HCT116 (cell line): ENCODE data around the gene TMCC1. TPM values are rescaled to one million over a fixed set of nuclear protein-coding genes. Genes with fewer than 3 reads are reported as not detected.

Experiments used
- ATAC-seq: fragments of 200-7000 bp; cut with Tn5 transposase; 2 replicates; pipeline ENCODE4 v1.9.1; 2020; ENCODE audit warnings: mild to moderate bottlenecking, moderate library complexity
- BruUV-seq: library from RNA; stranded (reverse); fragments of 400-500 nt; replicated peaks from 2 replicates; lab custom pipeline; 2021; lab: Mats Ljungman, UMichigan
- CTCF ChIA-PET: fragments of 300-600 bp; sonication (Branson Sonifier 250); formaldehyde crosslinking; loops from one replicate; lab custom pipeline; 2021; ENCODE audit warnings: antibody characterized with exemption; lab: Charles Lee
- POLR2A ChIA-PET: fragments of 300-600, 350-600 bp; sonication (Branson Sonifier 250); formaldehyde crosslinking; loops from one replicate; lab custom pipeline; 2021; ENCODE audit warnings: antibody characterized with exemption; lab: Charles Lee
- RAD21 ChIA-PET, 2 experiments: fragments of 300-600 bp; sonication (Branson Sonifier 250); formaldehyde crosslinking; loops; one replicate each; lab custom pipeline; 2023; ENCODE audit warnings: low total read pairs in 2 of 2; ENCODE audit not compliant: uncharacterized antibody in 2 of 2, unreplicated experiment in 2 of 2, low non-redundant PET in 1 of 2; lab: Charles Lee
- DNase-seq: peaks from one replicate; pipeline ENCODE4 v3.0.0-alpha.2; 2010; ENCODE audit warnings: low read depth, low spot score
- H2AFZ ChIP-seq: fragments of 200-600 bp; shearing (Covaris generic), sonication (generic); 2 replicates; pipeline ENCODE4 v1.6.1; 2017; ENCODE audit warnings: low read depth, mixed run types, mixed read lengths, antibody characterized with exemption, low read length; ENCODE audit not compliant: poor library complexity, severe bottlenecking
- H3K27ac ChIP-seq: 2 replicates; pipeline ENCODE4 v1.5.1; 2012; ENCODE audit warnings: low read depth, low read length
- H3K27me3 ChIP-seq: fragments of 200-600 bp; sonication (generic); 2 replicates; pipeline ENCODE4 v1.6.1; 2016; ENCODE audit warnings: mixed run types, low read length, mixed read lengths; ENCODE audit not compliant: insufficient read depth
- H3K36me3 ChIP-seq, 2 experiments: fragments of 200-500 bp in 1 of 2; fragments of 200-600 bp in 1 of 2; sonication (Bioruptor generic) in 1 of 2; sonication (generic) in 1 of 2; 2 replicates each; pipeline versions ENCODE4 v1.5.1 to v1.6.1; 2014 to 2016; ENCODE audit warnings: low read length in 2 of 2, inconsistent platforms in 1 of 2, mixed read lengths in 1 of 2, mixed run types in 1 of 2; ENCODE audit not compliant: insufficient read depth in 2 of 2, control insufficient read depth in 1 of 2
- H3K4me1 ChIP-seq, 2 experiments: fragments of 200-600 bp in 1 of 2; sonication (generic) in 1 of 2; 2 replicates each; pipeline versions ENCODE4 v1.5.1 to v1.6.1; 2012 to 2017; ENCODE audit warnings: low read length in 2 of 2, inconsistent platforms in 1 of 2, mild to moderate bottlenecking in 1 of 2, mixed read lengths in 1 of 2, mixed run types in 1 of 2, moderate library complexity in 1 of 2; ENCODE audit not compliant: insufficient read depth in 2 of 2, control insufficient read depth in 1 of 2
- H3K4me2 ChIP-seq: fragments of 200-600 bp; sonication (generic); 2 replicates; pipeline ENCODE4 v1.6.1; 2017; ENCODE audit warnings: mixed run types, low read length, mixed read lengths
- H3K4me3 ChIP-seq, 2 experiments: fragments of 200-600 bp in 1 of 2; sonication (generic) in 1 of 2; replicated peaks in 1 of 2; 2 replicates each; pipeline ENCODE4 v1.5.1; 2011 to 2016; ENCODE audit warnings: low read length in 2 of 2, control low read depth in 1 of 2, low read depth in 1 of 2, mild to moderate bottlenecking in 1 of 2, mixed read lengths in 1 of 2, mixed run types in 1 of 2
- H3K79me2 ChIP-seq: fragments of 200-600 bp; sonication (generic); 2 replicates; pipeline ENCODE4 v1.6.1; 2017; ENCODE audit warnings: mild to moderate bottlenecking, mixed run types, low read length, moderate library complexity, mixed read lengths; ENCODE audit not compliant: insufficient read depth
- H3K9ac ChIP-seq: fragments of 200-600 bp; sonication (generic); 2 replicates; pipeline ENCODE4 v1.6.1; 2016; ENCODE audit warnings: low read length, mixed read lengths
- H3K9me2 ChIP-seq: fragments of 200-600 bp; sonication (generic), shearing (Covaris generic); 2 replicates; pipeline ENCODE4 v1.6.1; 2017; ENCODE audit warnings: mixed run types, mild to moderate bottlenecking, moderate library complexity; ENCODE audit not compliant: insufficient read depth
- H3K9me3 ChIP-seq, 2 experiments: fragments of 200-500 bp in 1 of 2; fragments of 200-600 bp in 1 of 2; sonication (Bioruptor generic) in 1 of 2; sonication (generic) in 1 of 2; 2 replicates each; pipeline ENCODE4 v1.6.1; 2014 to 2017; ENCODE audit warnings: low read length in 2 of 2, mixed read lengths in 2 of 2, inconsistent platforms in 1 of 2, low read depth in 1 of 2, mild to moderate bottlenecking in 1 of 2, mixed run types in 1 of 2, moderate library complexity in 1 of 2; ENCODE audit not compliant: control insufficient read depth in 1 of 2, insufficient read depth in 1 of 2
- H4K20me1 ChIP-seq: fragments of 200-600 bp; sonication (generic), shearing (Covaris generic); 2 replicates; pipeline ENCODE4 v1.6.1; 2017; ENCODE audit warnings: mixed run types, mild to moderate bottlenecking, moderate library complexity; ENCODE audit not compliant: insufficient read depth
- ATF3 ChIP-seq: IDR thresholded peaks from 2 replicates; pipeline ENCODE4 v1.6.1; 2012
- CBX3 ChIP-seq: IDR thresholded peaks from 2 replicates; pipeline ENCODE4 v1.6.1; 2012; ENCODE audit warnings: low read depth
- CEBPB ChIP-seq: IDR thresholded peaks from 2 replicates; pipeline ENCODE4 v1.6.1; 2012; ENCODE audit warnings: low read depth
- CTCF ChIP-seq, 3 experiments: fragments of 200-600 bp in 1 of 3; sonication (generic) in 1 of 3; IDR thresholded peaks in 2 of 3; conservative IDR thresholded peaks in 1 of 3; 2 replicates each; pipeline ENCODE4 v1.5.1; 2012 to 2017; ENCODE audit warnings: low read depth in 2 of 3, low read length in 2 of 3, antibody characterized with exemption in 1 of 3, borderline replicate concordance in 1 of 3, control low read depth in 1 of 3, mild to moderate bottlenecking in 1 of 3, mixed read lengths in 1 of 3, mixed run types in 1 of 3, moderate library complexity in 1 of 3; ENCODE audit not compliant: insufficient read depth in 1 of 3
- EGR1 ChIP-seq: IDR thresholded peaks from 2 replicates; pipeline ENCODE4 v1.6.1; 2012; ENCODE audit warnings: low read depth
- ELF1 ChIP-seq: IDR thresholded peaks from 2 replicates; pipeline ENCODE4 v1.6.1; 2012; ENCODE audit warnings: low read depth, borderline replicate concordance
- EZH2phosphoT487 ChIP-seq: fragments of 200-600 bp; IDR thresholded peaks from 2 replicates; pipeline ENCODE4 v1.6.1; 2018; ENCODE audit warnings: antibody characterized with exemption, borderline replicate concordance
- FOSL1 ChIP-seq: IDR thresholded peaks from 2 replicates; pipeline ENCODE4 v1.6.1; 2012; ENCODE audit warnings: low read depth
- JUND ChIP-seq: IDR thresholded peaks from 2 replicates; pipeline ENCODE4 v1.6.1; 2012
- MAX ChIP-seq: IDR thresholded peaks from 2 replicates; pipeline ENCODE4 v1.6.1; 2012
- POLR2A ChIP-seq: IDR thresholded peaks from 2 replicates; pipeline ENCODE4 v1.7.0; 2011; ENCODE audit warnings: borderline replicate concordance; ENCODE audit not compliant: insufficient read depth, insufficient read length; ENCODE audit errors: extremely low read depth
- POLR2AphosphoS5 ChIP-seq: IDR thresholded peaks from 2 replicates; pipeline ENCODE4 v1.6.1; 2011; ENCODE audit warnings: mild to moderate bottlenecking, low read depth, low read length, moderate library complexity
- RAD21 ChIP-seq: IDR thresholded peaks from 2 replicates; pipeline ENCODE4 v1.6.1; 2012; ENCODE audit warnings: low read depth, mild to moderate bottlenecking
- SP1 ChIP-seq: IDR thresholded peaks from 2 replicates; pipeline ENCODE4 v1.6.1; 2012; ENCODE audit warnings: low read depth
- SRF ChIP-seq: IDR thresholded peaks from 2 replicates; pipeline ENCODE4 v1.6.1; 2012; ENCODE audit warnings: low read depth
- TCF7L2 ChIP-seq: IDR thresholded peaks from 2 replicates; pipeline ENCODE4 v1.7.0; 2011; ENCODE audit warnings: borderline replicate concordance, inconsistent platforms; ENCODE audit not compliant: insufficient read depth, insufficient read length; ENCODE audit errors: extremely low read depth
- YY1 ChIP-seq: IDR thresholded peaks from 2 replicates; pipeline ENCODE4 v1.6.1; 2011; ENCODE audit warnings: low read length, low read depth, moderate library complexity, mild to moderate bottlenecking; ENCODE audit not compliant: insufficient replicate concordance; ENCODE audit errors: extremely low read depth
- ZBTB33 ChIP-seq: IDR thresholded peaks from 2 replicates; pipeline ENCODE4 v1.6.1; 2011; ENCODE audit warnings: mild to moderate bottlenecking, low read length, moderate library complexity; ENCODE audit not compliant: insufficient replicate concordance; ENCODE audit errors: extremely low read depth
- ZFX ChIP-seq: fragments of 450-650 bp; IDR thresholded peaks from 2 replicates; pipeline ENCODE4 v1.6.1; 2017
- intact Hi-C: fragments of 100-400 bp; cut with micrococcal nuclease; formaldehyde crosslinking; loops from 2 replicates; pipeline ENCODE4 v1.10.0; 2022
- total RNA-seq: library from RNA; stranded (reverse); gene quantifications from one replicate; pipeline ENCODE4 v1.2.1, GENCODE V29; 2021; ENCODE audit not compliant: unreplicated experiment

The TMCC1 gene
- total RNA-seq, 1 experiment from 2014 or later, result 32.5 TPM

GRCh38 chr3:129770604-129771003 is 122.9 kb downstream of the TMCC1 start:
- no peak overlapping the region for H3K4me3 ChIP-seq
- no peak overlapping the region for H3K4me2 ChIP-seq
- no peaks in the 10 kb centered on the region for H3K36me3 ChIP-seq
- ATAC-seq, result no peak
- BruUV-seq, result no TSS peak
- H3K27me3 ChIP-seq, result no peaks in the 10 kb centered on the region
- no peaks in the 10 kb centered on the region for H3K4me1 ChIP-seq
- no peak overlapping the region for H3K27ac ChIP-seq
- H3K9me2 ChIP-seq, result no peaks in the 10 kb centered on the region
- ChIA-PET CTCF (no interaction called here), RAD21 (no interaction called here), POLR2A (no interaction called here)
- intact Hi-C loops, result no loop called here
- no peaks in the 10 kb centered on the region for H3K9me3 ChIP-seq
- H3K79me2 ChIP-seq, result no peaks in the 10 kb centered on the region; the same call in 1 of the 2 replicates
- TF ChIP-seq CBX3, result no peak
- TF ChIP-seq FOSL1, result 0 out of 2 replicates have a peak, but pooled peaks have one; percentile 6
- no peaks in the 10 kb centered on the region for H4K20me1 ChIP-seq
- H2AFZ ChIP-seq, result no peak overlapping the region
- no peak for DNase-seq
- no peak overlapping the region for H3K9ac ChIP-seq

GRCh38 chr3:129769616-129770015 is 123.9 kb downstream of the TMCC1 start:
- H3K4me1 ChIP-seq, result no peaks in the 10 kb centered on the region
- intact Hi-C loops, result no loop called here
- ChIA-PET POLR2A (no interaction called here), RAD21 (no interaction called here), CTCF (no interaction called here)
- no peaks in the 10 kb centered on the region for H3K27me3 ChIP-seq
- no peak overlapping the region for H3K27ac ChIP-seq
- H3K79me2 ChIP-seq, result no peaks in the 10 kb centered on the region; the same call in 1 of the 2 replicates
- DNase-seq (no peak), ATAC-seq (no peak)
- H3K9ac ChIP-seq, result no peak overlapping the region
- no peak overlapping the region for H3K4me3 ChIP-seq
- H3K9me3 ChIP-seq, result no peaks in the 10 kb centered on the region
- no TSS peak for BruUV-seq
- no peaks in the 10 kb centered on the region for H3K36me3 ChIP-seq
- no peak overlapping the region for H2AFZ ChIP-seq
- H3K4me2 ChIP-seq, result no peak overlapping the region
- H3K9me2 ChIP-seq, result no peaks in the 10 kb centered on the region
- no peaks in the 10 kb centered on the region for H4K20me1 ChIP-seq
- TF ChIP-seq SP1, result no peak
- no peak for TF ChIP-seq RAD21
- TF ChIP-seq EZH2phosphoT487, result no peak
- no peak for TF ChIP-seq ZFX
- TF ChIP-seq TCF7L2, result no peak
- TF ChIP-seq MAX, result no peak
- no peak for TF ChIP-seq FOSL1
- no peak for TF ChIP-seq CTCF (IDR thresholded peaks at IDR 0.05 in 2 of 3, conservative IDR thresholded peaks at IDR 0.05 in 1 of 3; ENCODE audit: borderline replicate concordance in 1 of 3, insufficient read depth in 1 of 3, low read depth in 2 of 3, low read length in 2 of 3)
- no peak for TF ChIP-seq EGR1
- no peak for TF ChIP-seq YY1
- no peak for TF ChIP-seq POLR2A
- no peak for TF ChIP-seq ATF3
- no peak for TF ChIP-seq SRF
- TF ChIP-seq ZBTB33, result no peak
- no peak for TF ChIP-seq CEBPB
- TF ChIP-seq POLR2AphosphoS5, result no peak
- TF ChIP-seq ELF1, result no peak
- no peak for TF ChIP-seq JUND
